Activated naive CD4-positive, alpha-beta T cell treated with anti-CD3 and anti-CD28 coated beads, Interleukin-2, amount 50 U/mL, for 72 hours (primary cell): Measurements from ENCODE around the gene NKAIN2. TPM values are rescaled to one million over a fixed set of nuclear protein-coding genes. Genes with fewer than 3 reads are reported as not detected.
"Not testable (repeated sequence)": the region's sequence is repeated elsewhere in the genome, so short reads cannot be mapped to it uniquely, and the experiment has no call there.

Source experiments
- ATAC-seq, 2 donors: fragments of 150-1000 bp; cut with Tn5 transposase; 2 replicates each; pipeline ENCODE4 v1.10.0; 2021; ENCODE audit warnings: mild to moderate bottlenecking in 2 of 2, moderate library complexity in 2 of 2
- DNase-seq, 2 donors: peaks; one replicate each; pipeline ENCODE4 v3.0.0; 2021 to 2022; ENCODE audit warnings: low spot score in 2 of 2
- H3K27ac Mint-ChIP-seq, 2 donors: one replicate each; pipeline ENCODE4 v1.8.0; 2022; ENCODE audit warnings: mild to moderate bottlenecking in 2 of 2, mixed read lengths in 2 of 2
- H3K36me3 Mint-ChIP-seq, 2 donors: one replicate each; pipeline ENCODE4 v1.8.0; 2022; ENCODE audit warnings: mixed read lengths in 2 of 2
- H3K9me3 Mint-ChIP-seq, 2 donors: one replicate each; pipeline ENCODE4 v1.8.0; 2022; ENCODE audit warnings: mixed read lengths in 2 of 2
- total RNA-seq, 2 donors: library from RNA; stranded (reverse); gene quantifications; one replicate each; pipeline ENCODE4 v1.2.3, GENCODE V29; 2022

The NKAIN2 gene
- total RNA-seq, 2 donors from 2014 or later = not detected

DNA sequence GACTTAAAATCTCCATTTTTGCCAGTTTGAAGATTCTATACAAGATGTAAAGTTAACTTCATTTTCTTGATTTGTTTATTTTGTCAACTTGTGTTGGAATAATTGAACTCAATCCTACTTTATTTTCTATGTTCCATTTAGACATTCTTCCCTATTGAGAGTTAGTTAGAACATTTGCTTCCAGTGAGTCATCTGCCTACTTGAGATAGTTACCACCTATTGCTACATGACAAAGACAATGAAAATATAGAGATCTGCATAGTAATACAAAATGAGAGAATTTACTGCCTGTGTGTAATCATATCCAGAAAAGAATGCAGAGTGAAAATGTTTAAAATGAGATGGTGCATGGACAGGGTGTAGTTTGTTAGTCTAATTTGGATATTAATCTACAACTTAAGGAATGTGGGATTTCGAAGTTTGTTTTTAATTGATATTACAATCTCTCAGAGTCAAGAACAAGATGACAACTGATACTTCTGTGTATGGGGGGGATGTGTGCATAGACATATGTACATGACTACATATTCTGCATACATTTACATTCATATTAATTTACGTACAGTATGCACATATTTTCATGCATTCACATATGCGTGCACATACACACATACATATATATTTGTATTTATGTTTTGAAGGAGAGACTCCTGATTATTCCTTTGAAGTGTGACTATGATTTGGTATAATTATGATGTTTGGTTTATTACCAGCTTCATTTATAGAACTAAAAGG is 420.1 kb downstream of the NKAIN2 start:
- H3K27ac Mint-ChIP-seq = no peak overlapping the region
- peaks cover 12 to 14% of the 10 kb centered on the region in 2 donors for H3K9me3 Mint-ChIP-seq
- ATAC-seq (no peak), DNase-seq (no peak)
- H3K36me3 Mint-ChIP-seq = no peaks in the 10 kb centered on the region

DNA sequence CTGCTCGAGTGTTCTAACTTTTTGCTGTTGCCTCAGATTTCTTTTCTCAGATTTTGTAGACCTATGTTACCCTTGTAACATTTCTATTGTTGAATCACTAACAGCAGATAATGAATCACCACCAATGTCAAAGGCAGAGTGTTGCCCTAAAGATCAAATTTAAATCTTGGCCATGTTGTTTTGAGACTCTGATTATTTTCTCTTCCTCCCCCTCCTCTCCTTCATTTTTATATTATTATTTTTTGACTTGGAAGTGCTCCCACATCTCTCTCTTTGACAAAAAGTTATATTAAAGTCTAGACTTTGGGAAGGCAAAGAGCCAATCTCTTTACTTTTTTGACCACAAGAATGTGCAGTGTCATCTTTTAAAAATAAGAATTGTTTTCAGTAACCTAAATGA is 422.7 kb downstream of the NKAIN2 start:
- no peak overlapping the region for H3K27ac Mint-ChIP-seq
- no peak for ATAC-seq
- H3K9me3 Mint-ChIP-seq = peaks cover 22 to 23% of the 10 kb centered on the region in 2 donors
- H3K36me3 Mint-ChIP-seq = no peaks in the 10 kb centered on the region
- no peak for DNase-seq

DNA sequence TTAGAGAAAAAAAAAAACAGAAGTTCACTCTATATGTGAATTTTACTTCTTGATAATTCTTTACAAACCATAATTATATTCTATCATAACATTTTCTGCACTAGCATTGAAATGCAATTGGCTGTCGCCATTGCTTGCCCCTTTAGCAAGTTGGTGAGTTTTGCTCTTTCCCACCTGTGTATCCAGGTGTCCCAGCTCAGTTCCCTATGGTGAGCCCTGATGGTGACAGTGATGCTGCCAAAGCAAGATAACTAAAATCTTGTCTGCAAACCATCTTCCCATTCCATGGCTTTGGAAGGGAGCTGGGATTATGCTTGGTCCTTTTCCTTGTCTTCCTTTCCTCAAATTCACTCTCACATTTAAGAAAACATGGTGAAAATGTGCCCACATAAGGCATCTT is 429.6 kb downstream of the NKAIN2 start:
- Mint-ChIP-seq H3K27ac (no peak overlapping the region), H3K9me3 (peaks cover 12 to 16% of the 10 kb centered on the region in 2 donors), H3K36me3 (no peaks in the 10 kb centered on the region)
- no peak for DNase-seq
- no peak for ATAC-seq

DNA sequence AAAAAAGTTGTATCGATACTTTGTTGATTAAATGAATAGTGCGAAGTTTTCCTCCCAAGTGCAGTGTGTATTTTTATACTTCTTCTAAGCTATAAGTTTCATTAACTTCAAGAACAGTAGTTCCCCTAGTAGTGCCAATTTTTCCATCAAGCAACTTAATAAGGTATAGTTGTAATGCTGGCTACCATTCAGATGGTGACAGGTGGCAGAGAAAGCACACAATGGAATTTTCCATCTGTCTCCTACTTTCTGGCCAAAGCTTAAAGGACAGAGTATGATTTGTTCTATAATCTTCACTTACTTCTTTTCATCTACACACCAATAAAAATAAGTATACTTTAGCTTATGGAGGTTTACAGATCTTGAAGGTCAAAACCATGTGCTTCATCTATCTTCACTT is 431.1 kb downstream of the NKAIN2 start:
- Mint-ChIP-seq H3K36me3 (no peaks in the 10 kb centered on the region), H3K9me3 (peaks cover 15 to 17% of the 10 kb centered on the region in 2 donors), H3K27ac (no peak overlapping the region)
- DNase-seq (no peak), ATAC-seq (no peak)

DNA sequence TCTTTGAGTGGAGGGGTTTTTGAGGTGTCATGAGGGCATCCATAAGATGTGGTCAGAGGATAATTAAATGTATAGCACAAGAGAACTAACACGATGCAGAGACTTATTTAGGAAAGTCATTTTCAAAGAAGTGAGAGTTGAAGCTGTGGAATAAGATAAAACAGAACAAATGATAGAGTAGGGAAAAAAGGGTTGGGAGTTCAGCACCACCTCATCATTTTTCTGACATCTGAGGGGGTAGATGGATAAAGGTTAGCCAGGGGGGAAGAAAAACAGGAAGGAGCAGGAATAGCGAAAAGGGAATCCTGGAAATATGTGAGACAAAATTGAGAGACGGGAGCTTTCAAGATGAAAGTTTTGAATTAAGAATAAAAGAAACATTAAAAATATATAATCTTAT is 434.2 kb downstream of the NKAIN2 start:
- DNase-seq = no peak

DNA sequence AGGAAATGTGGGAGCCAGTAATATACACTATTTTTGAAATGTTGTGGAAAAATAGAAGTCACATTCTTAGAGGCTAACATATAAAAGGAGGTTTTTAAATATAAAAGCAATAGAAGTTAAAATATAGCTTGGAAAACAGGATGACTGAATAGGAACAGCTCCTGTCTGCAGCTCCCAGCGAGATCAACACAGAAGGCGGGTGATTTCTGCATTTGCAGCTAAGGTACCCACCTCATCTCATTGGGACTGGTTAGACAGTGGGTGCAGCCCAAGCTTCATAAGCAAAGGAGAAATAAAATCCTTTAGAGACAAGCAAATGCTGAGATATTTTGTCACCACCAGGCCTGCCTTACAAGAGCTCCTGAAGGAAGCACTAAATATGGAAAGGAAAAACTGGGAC is 434.7 kb downstream of the NKAIN2 start:
- H3K36me3 Mint-ChIP-seq, H3K27ac Mint-ChIP-seq, ATAC-seq, DNase-seq: not testable (repeated sequence)
- peaks cover 15 to 23% of the 10 kb centered on the region in 2 donors for H3K9me3 Mint-ChIP-seq

More for the DNA sequence above, 434.2 kb downstream of the NKAIN2 start:
- H3K36me3 Mint-ChIP-seq = no peaks in the 10 kb centered on the region
- ATAC-seq = no peak
- peaks cover 11 to 23% of the 10 kb centered on the region in 2 donors for H3K9me3 Mint-ChIP-seq
- H3K27ac Mint-ChIP-seq = no peak overlapping the region

DNA sequence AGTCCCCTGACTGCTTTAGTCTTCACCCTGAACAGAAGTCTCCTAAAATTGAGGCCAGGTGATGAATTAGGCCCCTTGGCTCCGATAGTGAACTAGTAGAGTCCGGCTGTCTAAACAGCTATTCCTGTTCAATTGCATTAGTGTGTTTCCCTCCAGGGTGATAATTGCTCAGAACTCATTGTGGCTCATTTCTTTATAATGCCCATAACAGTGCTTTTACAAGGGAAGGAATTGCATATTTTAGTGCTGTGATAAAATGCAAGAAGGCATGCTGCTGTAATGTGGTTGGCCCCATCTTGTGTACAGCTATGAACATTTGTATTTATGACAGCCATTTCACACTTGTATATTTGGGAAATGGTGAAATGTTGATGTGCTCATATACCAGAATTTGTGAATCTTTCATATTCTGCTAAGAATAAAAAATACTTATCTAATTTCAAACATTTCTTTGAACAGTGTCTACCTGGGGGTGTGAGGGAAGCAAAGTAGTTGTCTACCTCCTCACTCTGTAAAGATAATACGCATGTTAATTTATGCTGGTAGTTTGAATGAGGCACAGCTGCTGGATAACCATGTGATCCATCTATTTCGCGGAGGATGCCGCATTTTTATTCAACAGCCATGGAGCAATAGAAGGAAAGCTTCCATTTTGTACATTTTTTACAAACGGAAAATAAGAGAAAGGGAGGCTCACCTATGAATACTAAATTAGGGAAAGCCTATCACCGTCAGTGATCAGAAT is 451.4 kb downstream of the NKAIN2 start:
- H3K36me3 Mint-ChIP-seq = no peaks in the 10 kb centered on the region
- H3K27ac Mint-ChIP-seq = no peak overlapping the region
- DNase-seq (no peak), ATAC-seq (no peak)
- peaks cover 0 to 2% of the 10 kb centered on the region in 2 donors for H3K9me3 Mint-ChIP-seq

DNA sequence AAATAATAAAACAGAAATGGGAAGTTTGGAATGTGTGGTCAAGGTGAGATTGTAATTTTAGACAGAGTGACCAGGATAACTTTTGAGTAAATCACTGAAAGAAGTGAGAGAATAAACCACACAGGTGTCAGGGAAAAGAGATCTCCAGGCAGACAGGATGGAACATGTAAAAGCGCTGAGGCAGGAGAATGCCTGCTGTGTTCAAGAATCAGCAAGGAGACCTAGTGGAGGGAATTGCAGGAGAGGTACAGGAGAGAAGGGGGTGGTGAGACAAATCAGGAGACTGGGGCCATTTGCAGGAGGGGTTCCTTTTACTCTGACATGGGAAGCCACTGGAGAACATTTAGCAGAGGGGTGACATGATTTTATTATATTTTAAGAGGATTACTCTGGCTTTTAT is 456.7 kb downstream of the NKAIN2 start:
- DNase-seq (no peak), ATAC-seq (no peak)
- Mint-ChIP-seq H3K9me3 (peaks cover 0 to 9% of the 10 kb centered on the region in 2 donors), H3K27ac (no peak overlapping the region), H3K36me3 (no peaks in the 10 kb centered on the region)

DNA sequence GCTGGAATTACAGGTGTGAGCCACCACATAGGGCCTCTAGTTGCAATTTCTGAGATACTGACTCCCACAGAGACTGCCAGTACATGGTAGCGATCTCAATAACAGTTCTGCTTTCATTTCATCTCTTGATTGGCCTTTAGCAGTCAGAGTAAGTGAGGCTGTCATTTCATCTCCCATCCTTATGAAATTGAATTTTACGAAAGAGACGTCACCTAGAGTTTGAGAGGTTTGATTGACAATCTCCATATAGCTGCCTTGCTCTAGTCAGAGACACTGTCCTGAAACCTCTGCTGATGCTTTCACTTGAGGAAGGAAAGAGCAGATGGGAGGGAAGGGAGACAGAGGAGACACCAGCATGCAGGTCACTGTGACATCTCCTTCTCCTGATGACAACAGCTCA is 466.1 kb downstream of the NKAIN2 start:
- ATAC-seq (no peak), DNase-seq (no peak)
- Mint-ChIP-seq H3K27ac (no peak overlapping the region), H3K9me3 (peaks cover 4 to 5% of the 10 kb centered on the region in 2 donors), H3K36me3 (no peaks in the 10 kb centered on the region)

DNA sequence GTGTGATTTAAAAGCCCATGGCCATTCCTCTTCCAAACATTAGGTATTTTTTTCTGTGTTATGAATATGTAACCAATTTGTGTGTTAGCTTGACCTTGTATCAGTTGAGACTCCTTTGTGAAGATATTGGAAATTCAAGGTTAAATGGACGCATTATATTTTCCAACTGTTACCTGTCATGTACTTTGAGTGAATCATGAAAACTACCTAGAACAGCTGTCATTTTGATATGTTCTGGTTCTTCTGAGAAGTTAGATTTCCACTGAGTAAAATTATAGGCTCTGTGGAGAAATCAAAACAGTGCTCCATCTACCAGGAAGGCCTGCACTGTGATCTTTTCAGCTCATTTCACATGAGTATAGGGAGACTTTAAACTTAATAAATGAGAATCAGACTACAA is 470.0 kb downstream of the NKAIN2 start:
- ATAC-seq (no peak), DNase-seq (no peak)
- Mint-ChIP-seq H3K27ac (no peak overlapping the region), H3K9me3 (peaks cover 4 to 9% of the 10 kb centered on the region in 2 donors), H3K36me3 (no peaks in the 10 kb centered on the region)

DNA sequence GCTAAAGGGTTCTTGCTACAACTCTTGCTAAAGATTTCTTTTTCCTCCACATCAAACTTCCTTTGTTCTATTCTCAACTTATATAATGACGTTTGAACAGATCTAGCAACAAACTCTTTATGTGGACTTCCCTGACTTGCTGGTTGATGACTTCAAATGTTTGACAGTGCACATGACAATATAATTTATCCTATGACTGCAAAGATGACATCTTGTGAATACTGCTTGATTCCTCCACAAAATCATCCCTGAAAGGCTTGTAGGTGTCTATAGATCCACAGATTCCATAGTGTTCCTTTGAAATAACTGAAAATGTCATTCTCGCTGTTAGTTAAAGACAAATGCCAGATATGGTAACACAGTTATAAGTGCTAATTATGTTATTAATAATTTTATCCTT is 478.9 kb downstream of the NKAIN2 start:
- DNase-seq = no peak
- H3K27ac Mint-ChIP-seq = no peak overlapping the region
- H3K9me3 Mint-ChIP-seq = peaks cover 0 to 3% of the 10 kb centered on the region in 2 donors
- no peaks in the 10 kb centered on the region for H3K36me3 Mint-ChIP-seq
- no peak for ATAC-seq

DNA sequence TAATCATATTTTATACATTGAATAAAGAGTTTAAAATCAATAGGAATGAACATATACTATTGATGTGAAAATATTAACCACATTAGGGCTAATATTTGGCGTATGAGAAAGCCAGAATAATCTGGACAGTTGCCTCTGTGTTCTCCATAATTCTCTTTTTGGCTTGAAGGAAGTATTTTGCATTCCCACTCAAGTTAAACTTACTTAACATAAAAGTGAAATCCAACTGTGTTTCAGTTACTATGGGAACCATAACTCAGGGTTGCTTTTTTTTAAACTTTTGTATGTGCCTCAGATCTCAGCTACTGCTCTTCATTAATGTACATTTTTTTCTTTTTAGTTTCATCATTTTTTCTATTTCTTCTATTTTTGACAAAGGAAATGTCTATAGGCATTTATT is 479.8 kb downstream of the NKAIN2 start:
- ATAC-seq (no peak), DNase-seq (no peak)
- no peaks in the 10 kb centered on the region for H3K36me3 Mint-ChIP-seq
- H3K27ac Mint-ChIP-seq = no peak overlapping the region
- peaks cover 0 to 3% of the 10 kb centered on the region in 2 donors for H3K9me3 Mint-ChIP-seq

DNA sequence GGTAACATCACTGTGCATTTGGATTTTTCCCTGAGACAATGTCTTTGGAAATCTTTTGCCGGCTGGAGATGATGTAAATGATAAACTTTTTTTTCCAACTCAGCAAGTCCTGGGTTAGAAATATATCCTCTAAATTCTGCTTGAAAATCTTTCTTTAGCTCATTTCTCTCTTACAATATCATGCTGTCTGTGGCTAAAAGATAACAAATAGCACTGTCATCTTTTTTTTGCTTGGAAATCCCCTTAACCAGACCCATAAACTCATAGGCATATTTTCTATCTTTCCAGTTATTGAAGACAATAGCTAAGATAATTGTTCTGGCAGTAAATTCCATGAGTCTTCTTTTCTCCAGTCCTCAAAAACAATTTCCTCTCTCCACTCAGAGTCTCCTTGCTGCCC is 481.5 kb downstream of the NKAIN2 start:
- Mint-ChIP-seq H3K9me3 (peaks cover 0 to 3% of the 10 kb centered on the region in 2 donors), H3K27ac (no peak overlapping the region)
- no peak for ATAC-seq

DNA sequence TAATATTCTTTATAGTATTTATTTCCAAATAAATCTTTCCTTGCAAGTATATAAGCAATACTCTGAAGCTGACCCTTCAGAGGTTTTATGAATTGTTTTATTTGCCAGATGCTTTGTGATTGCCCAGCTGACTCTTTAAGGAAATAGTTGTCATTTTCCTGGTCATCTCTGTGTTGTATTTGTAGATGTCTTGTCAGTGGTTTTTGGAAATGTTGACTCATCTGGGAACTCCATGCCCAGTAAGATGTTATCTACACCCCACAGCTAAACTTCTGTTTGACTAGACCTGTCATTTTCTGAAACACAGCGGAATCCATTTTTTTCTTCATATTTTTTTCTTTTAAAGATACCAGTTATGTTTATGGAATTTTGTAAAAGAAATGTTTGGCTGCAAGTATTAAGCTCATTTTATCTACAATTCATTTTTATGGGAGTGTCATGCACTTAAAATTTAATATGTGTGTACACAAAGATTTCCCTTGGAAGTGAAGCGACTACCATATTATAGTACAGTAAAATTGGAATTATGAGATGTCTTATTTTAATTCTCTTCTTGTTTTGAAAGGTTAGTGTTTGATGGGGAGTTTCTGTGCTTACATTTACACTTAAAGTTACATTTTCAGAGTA is 491.0 kb downstream of the NKAIN2 start:
- ATAC-seq = no peak
- no peak overlapping the region for H3K27ac Mint-ChIP-seq
- no peak for DNase-seq
- no peaks in the 10 kb centered on the region for H3K36me3 Mint-ChIP-seq
- no peaks in the 10 kb centered on the region for H3K9me3 Mint-ChIP-seq

More for the DNA sequence above, 481.5 kb downstream of the NKAIN2 start:
- no peak for DNase-seq
- H3K36me3 Mint-ChIP-seq = no peaks in the 10 kb centered on the region

DNA sequence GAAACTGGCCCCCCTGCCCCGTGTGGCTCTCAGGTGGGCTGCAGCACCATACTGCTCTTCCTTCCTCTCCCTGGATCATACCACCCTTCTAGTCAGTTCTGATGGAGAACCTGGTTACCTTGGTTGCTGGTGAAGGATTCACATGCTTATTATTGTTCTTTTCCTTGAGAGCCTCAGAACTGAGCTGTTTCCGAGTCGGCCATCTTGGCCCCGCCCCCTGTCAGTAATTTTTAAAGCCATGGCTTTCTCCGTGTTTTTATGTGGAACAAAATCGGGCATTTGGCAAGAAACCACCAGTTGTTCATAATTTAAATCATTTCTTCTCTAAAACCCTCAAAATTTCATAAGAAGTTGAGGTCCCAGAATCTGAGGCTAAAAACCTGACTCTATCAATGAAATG is 493.8 kb downstream of the NKAIN2 start:
- Mint-ChIP-seq H3K27ac (no peak overlapping the region), H3K9me3 (peaks cover 4 to 5% of the 10 kb centered on the region in 2 donors)
- no peak for DNase-seq

DNA sequence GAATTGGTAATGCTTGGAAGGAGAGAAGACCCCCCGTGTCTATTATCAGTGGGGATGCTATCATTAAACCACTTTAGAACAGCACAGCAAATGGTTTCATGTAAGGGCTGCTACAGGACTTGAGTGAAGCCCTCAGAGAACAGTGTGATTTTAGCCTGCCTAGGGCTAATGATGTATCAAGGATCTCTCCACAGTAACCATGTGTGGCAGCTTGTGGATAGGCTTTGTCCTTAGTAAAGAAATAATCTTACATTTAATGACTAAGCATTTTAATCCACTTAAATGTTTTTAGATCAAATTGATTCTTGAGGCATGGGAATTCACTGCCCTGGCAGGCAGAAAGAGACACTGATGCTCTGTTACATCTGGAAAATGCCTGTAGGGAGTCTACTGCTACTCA is 495.1 kb downstream of the NKAIN2 start:
- no peak for DNase-seq
- no peak overlapping the region for H3K27ac Mint-ChIP-seq
- H3K36me3 Mint-ChIP-seq = no peaks in the 10 kb centered on the region
- ATAC-seq = no peak
- peaks cover 8 to 14% of the 10 kb centered on the region in 2 donors for H3K9me3 Mint-ChIP-seq

More for the DNA sequence above, 493.8 kb downstream of the NKAIN2 start:
- no peaks in the 10 kb centered on the region for H3K36me3 Mint-ChIP-seq
- ATAC-seq = no peak

DNA sequence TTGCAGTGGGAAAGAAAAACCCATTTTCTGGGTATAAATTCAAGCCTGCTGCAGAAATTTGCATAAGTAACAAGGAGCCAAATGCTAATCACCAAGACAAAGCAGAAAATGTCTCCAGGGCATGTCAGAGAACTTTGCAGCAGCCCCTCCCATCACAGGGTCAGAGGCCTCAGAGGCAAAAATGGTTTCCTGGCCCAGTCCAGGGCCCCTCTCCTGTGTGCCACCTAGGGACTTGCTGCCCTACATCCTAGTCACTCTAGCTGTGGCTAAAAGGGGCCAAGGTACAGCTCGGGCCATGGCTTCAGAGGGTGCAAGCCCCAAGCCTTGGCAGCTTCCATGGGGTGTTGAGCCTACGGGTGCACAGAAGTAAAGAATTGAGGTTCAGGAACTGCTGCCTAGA is 497.2 kb downstream of the NKAIN2 start:
- not testable (repeated sequence) for H3K27ac Mint-ChIP-seq, H3K36me3 Mint-ChIP-seq, DNase-seq, ATAC-seq
- H3K9me3 Mint-ChIP-seq = peaks cover 8 to 14% of the 10 kb centered on the region in 2 donors
